GM20000 (cell line): ENCODE results near the gene HSD3B2.
"Not testable (repeated sequence)": the region's sequence is repeated elsewhere in the genome, so short reads cannot be mapped to it uniquely, and the experiment has no call there.

Experiments used
- DNase-seq: peaks from one replicate; pipeline ENCODE4 v3.0.0; 2012; ENCODE audit warnings: low spot score
- CTCF ChIP-seq: IDR thresholded peaks from 2 replicates; pipeline ENCODE4 v1.5.1; 2012; ENCODE audit warnings: mild to moderate bottlenecking, control low read depth; ENCODE audit errors: extremely low read depth, missing control alignments

Gene HSD3B2

GRCh38 chr1:119373465-119373864, 41.5 kb upstream of the HSD3B2 start:
- TF ChIP-seq CTCF: no peak
- no peak for DNase-seq

DNA sequence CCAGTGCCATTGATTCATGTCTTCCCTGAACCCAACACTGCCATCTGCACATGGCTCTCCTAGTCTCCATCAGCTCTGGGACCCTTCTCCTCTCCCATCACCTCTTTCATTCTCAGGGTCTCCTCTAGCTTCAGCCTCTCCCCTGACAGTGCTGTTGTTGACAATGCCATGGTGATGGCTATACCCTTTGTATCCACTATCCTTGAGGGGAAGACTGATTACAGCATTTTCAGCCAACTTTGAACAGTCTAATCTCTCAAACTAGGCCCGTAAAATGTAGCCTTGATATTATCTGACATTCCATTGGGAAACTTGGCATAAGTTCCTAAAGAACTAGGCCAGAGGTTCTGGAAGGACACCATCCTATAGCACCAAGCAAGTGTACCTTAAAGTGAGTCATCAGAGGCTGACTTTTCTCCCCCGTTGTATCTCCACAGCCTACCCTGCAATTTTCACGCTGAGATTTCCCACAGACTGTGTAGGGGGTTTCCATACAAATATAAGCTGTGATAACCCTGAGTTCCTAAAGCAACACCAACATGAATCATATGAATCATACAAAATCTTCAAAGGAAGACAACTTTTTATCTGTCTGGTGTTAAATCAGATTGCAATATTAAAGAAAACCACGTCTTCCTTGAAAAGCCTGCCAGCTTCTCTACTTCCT, 40.6 kb upstream of the HSD3B2 start:
- DNase-seq: no peak
- no peak for TF ChIP-seq CTCF

DNA sequence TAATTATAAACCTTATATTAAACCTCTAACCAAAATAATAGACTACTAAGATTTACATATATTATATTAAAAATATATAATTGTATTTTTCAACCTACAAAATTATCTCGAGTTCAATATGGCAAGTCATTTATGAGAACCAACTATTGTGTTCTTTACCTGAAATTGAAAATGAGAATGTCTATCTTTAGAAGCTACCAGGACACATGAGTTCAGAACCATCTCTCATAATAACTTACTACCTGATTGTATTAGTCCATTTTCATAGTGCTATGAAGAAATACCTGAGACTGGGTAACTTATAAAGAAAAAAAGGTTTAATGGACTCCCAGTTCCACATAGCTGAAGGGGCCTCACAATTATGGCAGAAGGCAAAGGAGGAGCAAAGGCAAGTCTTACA, 39.6 kb upstream of the HSD3B2 start:
- TF ChIP-seq CTCF: no peak

GRCh38 chr1:119376594-119376993, 38.4 kb upstream of the HSD3B2 start:
- no peak for TF ChIP-seq CTCF
- no peak for DNase-seq

More for the DNA sequence above, 39.6 kb upstream of the HSD3B2 start:
- DNase-seq: no peak

DNA sequence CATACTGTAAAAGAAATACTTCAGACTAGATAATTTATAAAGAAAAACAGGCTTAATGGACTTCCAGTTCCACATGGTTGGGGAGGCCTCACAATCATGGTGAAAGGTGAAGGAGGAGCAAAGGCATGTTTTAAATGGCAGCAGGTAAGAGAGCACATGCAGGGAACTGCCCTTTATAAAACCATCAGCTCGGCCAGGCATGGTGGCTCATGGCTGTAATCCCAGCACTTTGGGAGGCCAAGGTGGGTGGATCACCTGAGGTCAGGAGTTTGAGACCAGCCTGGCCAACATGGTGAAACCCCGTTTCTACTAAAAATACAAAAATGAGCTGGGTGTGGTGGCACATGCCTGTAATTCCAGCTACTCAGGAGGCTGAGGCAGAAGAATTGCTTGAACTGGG, 37.4 kb upstream of the HSD3B2 start:
- not testable (repeated sequence) for DNase-seq

GRCh38 chr1:119379117-119379516, 35.8 kb upstream of the HSD3B2 start:
- no peak for TF ChIP-seq CTCF
- no peak for DNase-seq

GRCh38 chr1:119380304-119380703, 34.6 kb upstream of the HSD3B2 start:
- TF ChIP-seq CTCF: no peak
- DNase-seq: no peak

- no peak for DNase-seq
- TF ChIP-seq CTCF: no peak
Measured at GRCh38 chr1:119380983-119381662, 33.8 kb upstream of the HSD3B2 start.
